RWPE1 (cell line): ENCODE results near the gene RBKS.

ENCODE experiments used
- CTCF ChIA-PET: fragments of 350-600 bp; sonication (Branson Sonifier 250); formaldehyde crosslinking; extraction: SDS; loops from one replicate; lab custom pipeline; 2021; lab: Yijun Ruan, JAX
- POLR2A ChIA-PET: fragments of 400-600 bp; formaldehyde crosslinking; extraction: SDS; loops from one replicate; lab custom pipeline; 2020; ENCODE audit warnings: antibody characterized with exemption; ENCODE audit not compliant: low non-redundant PET; lab: Yijun Ruan, JAX
- DNase-seq: peaks from one replicate; pipeline ENCODE4 v3.0.0; 2012; ENCODE audit warnings: low spot score
- H3K27ac ChIP-seq: fragments of 450-650 bp; 2 replicates; pipeline ENCODE4 v1.5.1; 2017
- TF ChIP-seq, protein P1 (sequence below): fragments of 450-650 bp; conservative IDR thresholded peaks from 2 replicates; pipeline ENCODE4 v1.5.1; 2017; ENCODE audit warnings: low read depth, mild to moderate bottlenecking

RBKS gene

DNA sequence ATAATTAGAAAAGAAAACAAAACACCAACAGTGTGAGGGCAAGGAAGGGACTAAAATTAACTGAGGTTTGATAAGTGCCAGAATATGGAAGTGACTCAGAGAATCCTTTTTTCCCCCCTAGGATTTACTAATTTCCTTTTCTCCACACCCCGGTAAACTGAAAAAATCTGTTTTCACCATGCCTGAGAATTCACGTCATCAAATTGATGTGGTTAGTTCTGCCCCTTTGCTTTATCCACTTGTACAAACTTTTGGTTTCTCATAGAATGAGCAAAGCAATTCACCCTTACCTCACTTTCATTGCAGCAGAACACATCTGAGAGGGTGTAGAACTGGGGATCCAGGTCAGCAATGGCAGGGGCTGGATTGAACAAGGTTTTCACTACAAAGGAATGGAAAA is 57.8 kb downstream of the RBKS start:
- TF ChIP-seq, protein P1, sequence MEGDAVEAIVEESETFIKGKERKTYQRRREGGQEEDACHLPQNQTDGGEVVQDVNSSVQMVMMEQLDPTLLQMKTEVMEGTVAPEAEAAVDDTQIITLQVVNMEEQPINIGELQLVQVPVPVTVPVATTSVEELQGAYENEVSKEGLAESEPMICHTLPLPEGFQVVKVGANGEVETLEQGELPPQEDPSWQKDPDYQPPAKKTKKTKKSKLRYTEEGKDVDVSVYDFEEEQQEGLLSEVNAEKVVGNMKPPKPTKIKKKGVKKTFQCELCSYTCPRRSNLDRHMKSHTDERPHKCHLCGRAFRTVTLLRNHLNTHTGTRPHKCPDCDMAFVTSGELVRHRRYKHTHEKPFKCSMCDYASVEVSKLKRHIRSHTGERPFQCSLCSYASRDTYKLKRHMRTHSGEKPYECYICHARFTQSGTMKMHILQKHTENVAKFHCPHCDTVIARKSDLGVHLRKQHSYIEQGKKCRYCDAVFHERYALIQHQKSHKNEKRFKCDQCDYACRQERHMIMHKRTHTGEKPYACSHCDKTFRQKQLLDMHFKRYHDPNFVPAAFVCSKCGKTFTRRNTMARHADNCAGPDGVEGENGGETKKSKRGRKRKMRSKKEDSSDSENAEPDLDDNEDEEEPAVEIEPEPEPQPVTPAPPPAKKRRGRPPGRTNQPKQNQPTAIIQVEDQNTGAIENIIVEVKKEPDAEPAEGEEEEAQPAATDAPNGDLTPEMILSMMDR, result no peak
- H3K27ac ChIP-seq, result no peak overlapping the region
- ChIA-PET CTCF (interaction anchor here (0.5 kb wide), 1 partner anchor 509 kb away, joined by 3 read pairs; no protein-coding TSS in a partner anchor), POLR2A (no interaction called here)
- DNase-seq, result peak; percentile 8

DNA sequence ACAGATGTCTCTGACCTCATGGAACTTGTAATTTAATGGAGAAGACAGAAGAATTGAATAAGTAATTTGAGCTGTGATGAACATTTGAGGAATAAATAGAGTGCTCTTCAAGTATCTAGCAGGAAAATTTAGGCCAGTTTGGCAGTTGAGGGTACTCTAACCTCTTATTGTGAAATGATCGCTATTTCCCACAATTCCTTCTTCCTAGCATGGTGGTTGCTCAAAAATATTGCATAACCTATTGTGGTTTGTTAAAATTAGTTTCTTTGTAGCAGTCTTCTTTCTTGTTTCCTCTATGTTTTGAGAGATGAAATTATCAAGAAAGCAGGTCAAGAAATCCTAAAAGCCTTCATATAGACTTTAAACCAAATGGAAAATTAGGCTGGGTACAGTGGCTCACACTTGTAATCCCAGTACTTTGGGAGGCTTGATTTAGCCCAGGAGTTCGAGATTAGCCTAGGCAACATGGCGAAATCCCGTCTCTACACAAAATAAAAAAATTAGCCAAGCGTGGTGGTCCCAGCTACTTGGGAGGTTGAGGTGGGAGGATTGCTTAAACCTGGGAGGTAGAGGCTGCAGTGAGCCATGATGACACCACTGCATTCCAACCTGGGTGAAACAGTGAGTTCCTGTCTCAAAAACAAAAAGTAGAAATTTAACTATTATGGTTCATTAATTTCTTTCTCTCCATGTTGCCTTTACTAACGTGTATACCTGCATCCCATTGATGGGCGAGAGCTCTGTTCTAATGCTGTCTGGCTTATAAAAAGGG is 58.7 kb downstream of the RBKS start:
- CTCF ChIA-PET, result interaction anchor here (0.6 kb wide), 1 partner anchor 173 kb away, joined by 8 read pairs; no protein-coding TSS in a partner anchor
- H3K27ac ChIP-seq, result no peak overlapping the region
- TF ChIP-seq, protein P1, result no peak
- DNase-seq, result no peak
- POLR2A ChIA-PET, result no interaction called here

DNA sequence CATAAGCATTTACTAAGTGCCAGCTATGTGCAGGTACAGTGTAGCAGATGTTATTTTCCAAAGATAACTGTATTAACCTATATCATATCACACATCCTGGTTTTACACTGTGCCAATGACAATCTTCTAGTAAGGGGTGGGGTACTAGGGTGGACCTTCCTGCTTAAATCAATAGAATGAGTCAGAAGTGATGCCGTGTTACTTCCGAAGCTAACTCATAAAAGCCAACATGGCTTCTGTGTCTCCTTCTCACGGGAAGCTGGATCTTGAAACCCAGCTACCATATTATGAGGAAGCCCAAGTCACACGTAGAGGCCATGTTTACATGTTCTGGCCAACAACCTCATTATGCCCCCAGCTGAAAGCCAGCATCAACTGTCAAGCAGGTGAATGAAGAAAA is 59.5 kb downstream of the RBKS start:
- ChIA-PET POLR2A (no interaction called here), CTCF (no interaction called here)
- H3K27ac ChIP-seq, result no peak overlapping the region
- DNase-seq, result no peak
- TF ChIP-seq, protein P1, result no peak

DNA sequence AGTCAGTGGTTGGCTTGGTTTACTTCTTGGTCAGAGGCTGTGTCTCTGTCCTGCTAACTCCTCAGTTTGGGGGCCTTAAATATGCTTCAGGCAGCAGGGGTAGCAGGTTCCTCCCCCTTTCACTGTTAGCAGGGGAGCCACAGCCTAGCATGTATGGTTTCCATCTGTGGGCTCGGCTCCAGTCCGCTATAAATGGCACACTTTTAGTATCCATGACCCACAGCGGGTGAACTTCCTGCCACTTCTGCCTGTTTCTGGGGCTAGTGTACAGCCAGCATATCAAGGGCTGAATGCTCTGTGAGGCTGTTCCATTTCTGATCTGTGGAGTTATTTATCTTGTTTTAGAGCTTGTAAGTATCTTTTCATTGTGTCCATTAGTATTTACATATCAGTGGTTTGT is 60.4 kb downstream of the RBKS start:
- TF ChIP-seq, protein P1, result no peak
- ChIA-PET POLR2A (no interaction called here), CTCF (no interaction called here)
- no peak overlapping the region for H3K27ac ChIP-seq
- DNase-seq, result no peak

DNA sequence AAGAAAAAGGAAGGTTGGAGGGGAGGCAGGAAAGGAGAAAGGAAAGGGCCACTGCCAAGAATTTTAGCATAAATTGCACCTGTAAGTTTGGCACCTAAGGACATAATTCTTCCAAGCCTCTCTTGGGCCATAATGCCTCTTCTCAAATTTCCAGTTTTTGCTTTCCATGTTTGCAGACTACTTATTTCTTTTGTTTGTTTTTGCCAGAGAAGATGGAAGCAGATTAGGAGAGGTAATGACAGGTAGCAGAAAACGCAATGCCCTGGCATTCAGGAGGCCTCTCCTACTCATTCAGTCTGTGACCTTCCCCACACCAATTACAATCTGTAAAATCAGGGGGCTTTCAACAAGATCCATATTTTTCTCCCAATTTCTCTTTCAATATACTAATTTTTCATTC is 61.9 kb downstream of the RBKS start:
- CTCF ChIA-PET, result no interaction called here
- TF ChIP-seq, protein P1, result no peak
- no peak overlapping the region for H3K27ac ChIP-seq
- no peak for DNase-seq
- POLR2A ChIA-PET, result no interaction called here

DNA sequence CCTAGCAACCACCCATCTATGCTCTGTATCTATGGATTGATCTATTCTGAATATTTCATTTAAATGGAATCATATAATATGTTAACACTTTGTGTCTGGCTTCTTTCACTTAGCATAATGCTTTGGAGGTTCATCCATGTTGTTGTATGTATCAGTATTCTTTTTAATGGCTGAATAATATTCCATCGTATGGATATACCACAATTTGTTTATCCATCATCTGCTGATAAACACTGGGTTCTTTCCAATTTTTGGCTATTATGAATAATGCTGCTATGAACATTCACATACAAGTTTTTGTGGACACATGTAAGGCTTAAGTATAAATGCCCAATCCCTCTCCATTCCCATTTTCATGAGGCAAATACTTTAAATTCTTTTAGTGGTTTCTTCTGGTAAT is 65.8 kb downstream of the RBKS start:
- no peak overlapping the region for H3K27ac ChIP-seq
- no peak for DNase-seq
- TF ChIP-seq, protein P1, result no peak
- ChIA-PET CTCF (interaction anchor here (0.6 to 1.0 kb wide), 2 partner anchors 30 to 73 kb away, joined by 3 read pairs; no protein-coding TSS in a partner anchor), POLR2A (no interaction called here)
